ENCODE results near the gene LRP11. TPM values are rescaled to one million over a fixed set of nuclear protein-coding genes. Genes with fewer than 3 reads are reported as not detected.

The LRP11 gene
- total and polyA plus RNA-seq, 9 of the 15 experiments (the other 6 are each of a cell fraction or from before 2014, with no cell fraction given): 0.51 to 3.5 (median 2.4) TPM

- TF ChIP-seq ZNF699 (CRISPR knock-in tag; IDR thresholded peaks at IDR 0.05; ENCODE audit: insufficient replicate concordance) (no peak), JUNB (CRISPR knock-in tag; conservative IDR thresholded peaks at IDR 0.05) (no peak), ELK3 (CRISPR knock-in tag; IDR thresholded peaks at IDR 0.05) (no peak), SAFB (IDR thresholded peaks at IDR 0.05; ENCODE audit: borderline replicate concordance, low read depth, low read length) (no peak), CEBPB (tag; IDR thresholded peaks at IDR 0.05) (peak; percentile 90), NFIC (IDR thresholded peaks at IDR 0.05) (peak; percentile 28), ZNF140 (CRISPR knock-in tag; IDR thresholded peaks at IDR 0.05) (no peak), NFIX (CRISPR knock-in tag; IDR thresholded peaks at IDR 0.05; ENCODE audit: low read depth) (no peak)
- TF ChIP-seq, protein P1, sequence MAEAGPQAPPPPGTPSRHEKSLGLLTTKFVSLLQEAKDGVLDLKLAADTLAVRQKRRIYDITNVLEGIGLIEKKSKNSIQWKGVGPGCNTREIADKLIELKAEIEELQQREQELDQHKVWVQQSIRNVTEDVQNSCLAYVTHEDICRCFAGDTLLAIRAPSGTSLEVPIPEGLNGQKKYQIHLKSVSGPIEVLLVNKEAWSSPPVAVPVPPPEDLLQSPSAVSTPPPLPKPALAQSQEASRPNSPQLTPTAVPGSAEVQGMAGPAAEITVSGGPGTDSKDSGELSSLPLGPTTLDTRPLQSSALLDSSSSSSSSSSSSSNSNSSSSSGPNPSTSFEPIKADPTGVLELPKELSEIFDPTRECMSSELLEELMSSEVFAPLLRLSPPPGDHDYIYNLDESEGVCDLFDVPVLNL (CRISPR knock-in tag; IDR thresholded peaks at IDR 0.05; ENCODE audit: low read depth): no peak
- TF ChIP-seq, protein P2, sequence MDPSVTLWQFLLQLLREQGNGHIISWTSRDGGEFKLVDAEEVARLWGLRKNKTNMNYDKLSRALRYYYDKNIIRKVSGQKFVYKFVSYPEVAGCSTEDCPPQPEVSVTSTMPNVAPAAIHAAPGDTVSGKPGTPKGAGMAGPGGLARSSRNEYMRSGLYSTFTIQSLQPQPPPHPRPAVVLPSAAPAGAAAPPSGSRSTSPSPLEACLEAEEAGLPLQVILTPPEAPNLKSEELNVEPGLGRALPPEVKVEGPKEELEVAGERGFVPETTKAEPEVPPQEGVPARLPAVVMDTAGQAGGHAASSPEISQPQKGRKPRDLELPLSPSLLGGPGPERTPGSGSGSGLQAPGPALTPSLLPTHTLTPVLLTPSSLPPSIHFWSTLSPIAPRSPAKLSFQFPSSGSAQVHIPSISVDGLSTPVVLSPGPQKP (CRISPR knock-in tag; IDR thresholded peaks at IDR 0.05): no peak
- TF ChIP-seq, protein P3, sequence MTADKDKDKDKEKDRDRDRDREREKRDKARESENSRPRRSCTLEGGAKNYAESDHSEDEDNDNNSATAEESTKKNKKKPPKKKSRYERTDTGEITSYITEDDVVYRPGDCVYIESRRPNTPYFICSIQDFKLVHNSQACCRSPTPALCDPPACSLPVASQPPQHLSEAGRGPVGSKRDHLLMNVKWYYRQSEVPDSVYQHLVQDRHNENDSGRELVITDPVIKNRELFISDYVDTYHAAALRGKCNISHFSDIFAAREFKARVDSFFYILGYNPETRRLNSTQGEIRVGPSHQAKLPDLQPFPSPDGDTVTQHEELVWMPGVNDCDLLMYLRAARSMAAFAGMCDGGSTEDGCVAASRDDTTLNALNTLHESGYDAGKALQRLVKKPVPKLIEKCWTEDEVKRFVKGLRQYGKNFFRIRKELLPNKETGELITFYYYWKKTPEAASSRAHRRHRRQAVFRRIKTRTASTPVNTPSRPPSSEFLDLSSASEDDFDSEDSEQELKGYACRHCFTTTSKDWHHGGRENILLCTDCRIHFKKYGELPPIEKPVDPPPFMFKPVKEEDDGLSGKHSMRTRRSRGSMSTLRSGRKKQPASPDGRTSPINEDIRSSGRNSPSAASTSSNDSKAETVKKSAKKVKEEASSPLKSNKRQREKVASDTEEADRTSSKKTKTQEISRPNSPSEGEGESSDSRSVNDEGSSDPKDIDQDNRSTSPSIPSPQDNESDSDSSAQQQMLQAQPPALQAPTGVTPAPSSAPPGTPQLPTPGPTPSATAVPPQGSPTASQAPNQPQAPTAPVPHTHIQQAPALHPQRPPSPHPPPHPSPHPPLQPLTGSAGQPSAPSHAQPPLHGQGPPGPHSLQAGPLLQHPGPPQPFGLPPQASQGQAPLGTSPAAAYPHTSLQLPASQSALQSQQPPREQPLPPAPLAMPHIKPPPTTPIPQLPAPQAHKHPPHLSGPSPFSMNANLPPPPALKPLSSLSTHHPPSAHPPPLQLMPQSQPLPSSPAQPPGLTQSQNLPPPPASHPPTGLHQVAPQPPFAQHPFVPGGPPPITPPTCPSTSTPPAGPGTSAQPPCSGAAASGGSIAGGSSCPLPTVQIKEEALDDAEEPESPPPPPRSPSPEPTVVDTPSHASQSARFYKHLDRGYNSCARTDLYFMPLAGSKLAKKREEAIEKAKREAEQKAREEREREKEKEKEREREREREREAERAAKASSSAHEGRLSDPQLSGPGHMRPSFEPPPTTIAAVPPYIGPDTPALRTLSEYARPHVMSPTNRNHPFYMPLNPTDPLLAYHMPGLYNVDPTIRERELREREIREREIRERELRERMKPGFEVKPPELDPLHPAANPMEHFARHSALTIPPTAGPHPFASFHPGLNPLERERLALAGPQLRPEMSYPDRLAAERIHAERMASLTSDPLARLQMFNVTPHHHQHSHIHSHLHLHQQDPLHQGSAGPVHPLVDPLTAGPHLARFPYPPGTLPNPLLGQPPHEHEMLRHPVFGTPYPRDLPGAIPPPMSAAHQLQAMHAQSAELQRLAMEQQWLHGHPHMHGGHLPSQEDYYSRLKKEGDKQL (CRISPR knock-in tag; IDR thresholded peaks at IDR 0.05; ENCODE audit: borderline replicate concordance): 0 out of 2 replicates have a peak, but pooled peaks have one; percentile 5
- TF ChIP-seq, protein P4, sequence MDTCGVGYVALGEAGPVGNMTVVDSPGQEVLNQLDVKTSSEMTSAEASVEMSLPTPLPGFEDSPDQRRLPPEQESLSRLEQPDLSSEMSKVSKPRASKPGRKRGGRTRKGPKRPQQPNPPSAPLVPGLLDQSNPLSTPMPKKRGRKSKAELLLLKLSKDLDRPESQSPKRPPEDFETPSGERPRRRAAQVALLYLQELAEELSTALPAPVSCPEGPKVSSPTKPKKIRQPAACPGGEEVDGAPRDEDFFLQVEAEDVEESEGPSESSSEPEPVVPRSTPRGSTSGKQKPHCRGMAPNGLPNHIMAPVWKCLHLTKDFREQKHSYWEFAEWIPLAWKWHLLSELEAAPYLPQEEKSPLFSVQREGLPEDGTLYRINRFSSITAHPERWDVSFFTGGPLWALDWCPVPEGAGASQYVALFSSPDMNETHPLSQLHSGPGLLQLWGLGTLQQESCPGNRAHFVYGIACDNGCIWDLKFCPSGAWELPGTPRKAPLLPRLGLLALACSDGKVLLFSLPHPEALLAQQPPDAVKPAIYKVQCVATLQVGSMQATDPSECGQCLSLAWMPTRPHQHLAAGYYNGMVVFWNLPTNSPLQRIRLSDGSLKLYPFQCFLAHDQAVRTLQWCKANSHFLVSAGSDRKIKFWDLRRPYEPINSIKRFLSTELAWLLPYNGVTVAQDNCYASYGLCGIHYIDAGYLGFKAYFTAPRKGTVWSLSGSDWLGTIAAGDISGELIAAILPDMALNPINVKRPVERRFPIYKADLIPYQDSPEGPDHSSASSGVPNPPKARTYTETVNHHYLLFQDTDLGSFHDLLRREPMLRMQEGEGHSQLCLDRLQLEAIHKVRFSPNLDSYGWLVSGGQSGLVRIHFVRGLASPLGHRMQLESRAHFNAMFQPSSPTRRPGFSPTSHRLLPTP (IDR thresholded peaks at IDR 0.05; ENCODE audit: borderline replicate concordance, extremely low read depth, insufficient read length): no peak
These were observed 3.9 kb upstream of the LRP11 start (continued) for GRCh38 chr6:149867876-149868640.
